ENCODE results near the gene TMEM86A.
A peak's percentile ranks its signal among the peaks of the same experiment; 100 is the strongest.

The TMEM86A gene

GRCh38 chr11:18726040-18726439 is 27.5 kb downstream of the TMEM86A start, which contains the start of gene IGSF22:
TSS of gene IGSF22 (minus strand) at chr11:18726188. CDS start at chr11:18724236, 1,952 bp downstream.
- H3K4me3 ChIP-seq (ENCODE audit: low read depth, low read length) = no peak within 1 kb of the TSS
- no peak for DNase-seq (ENCODE audit: low read depth)
- TF ChIP-seq CTCF (IDR thresholded peaks at IDR 0.05; ENCODE audit: control insufficient read depth, extremely low read depth, insufficient read depth) = no peak

GRCh38 chr11:18727479-18728236 is 29.1 kb downstream of the TMEM86A start:
- peak; percentile 80 for TF ChIP-seq CTCF (IDR thresholded peaks at IDR 0.05; ENCODE audit: control insufficient read depth, extremely low read depth, insufficient read depth)
- no peak overlapping the region for H3K4me3 ChIP-seq (ENCODE audit: low read depth, low read length)
- DNase-seq (ENCODE audit: low read depth) = no peak

GRCh38 chr11:18728658-18729057 is 30.1 kb downstream of the TMEM86A start:
- no peak for TF ChIP-seq CTCF (IDR thresholded peaks at IDR 0.05; ENCODE audit: control insufficient read depth, extremely low read depth, insufficient read depth)
- no peak overlapping the region for H3K4me3 ChIP-seq (ENCODE audit: low read depth, low read length)
- no peak for DNase-seq (ENCODE audit: low read depth)

DNA sequence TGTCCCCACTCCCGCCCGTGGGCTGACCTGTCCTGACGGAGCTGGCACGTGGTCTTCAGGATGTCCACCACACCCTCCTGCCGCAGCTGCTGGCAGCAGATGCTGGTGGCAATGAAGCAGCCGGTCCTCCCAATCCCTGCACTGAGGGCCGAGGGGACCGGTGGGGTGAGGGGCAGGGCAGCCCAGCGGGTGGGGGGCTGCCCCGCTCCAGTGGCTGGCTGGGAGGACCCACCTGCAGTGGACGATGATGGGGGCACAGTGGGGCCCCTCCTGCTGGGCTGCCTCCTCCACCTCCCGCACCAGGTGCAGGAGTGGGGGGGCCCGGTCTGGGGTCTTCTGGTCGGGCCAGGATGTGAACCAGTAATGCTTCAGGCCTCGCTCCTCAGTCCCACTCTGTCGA is 30.8 kb downstream of the TMEM86A start:
- no peak for DNase-seq (ENCODE audit: low read depth)
- no peak overlapping the region for H3K4me3 ChIP-seq (ENCODE audit: low read depth, low read length)
- TF ChIP-seq CTCF (IDR thresholded peaks at IDR 0.05; ENCODE audit: control insufficient read depth, extremely low read depth, insufficient read depth) = no peak

DNA sequence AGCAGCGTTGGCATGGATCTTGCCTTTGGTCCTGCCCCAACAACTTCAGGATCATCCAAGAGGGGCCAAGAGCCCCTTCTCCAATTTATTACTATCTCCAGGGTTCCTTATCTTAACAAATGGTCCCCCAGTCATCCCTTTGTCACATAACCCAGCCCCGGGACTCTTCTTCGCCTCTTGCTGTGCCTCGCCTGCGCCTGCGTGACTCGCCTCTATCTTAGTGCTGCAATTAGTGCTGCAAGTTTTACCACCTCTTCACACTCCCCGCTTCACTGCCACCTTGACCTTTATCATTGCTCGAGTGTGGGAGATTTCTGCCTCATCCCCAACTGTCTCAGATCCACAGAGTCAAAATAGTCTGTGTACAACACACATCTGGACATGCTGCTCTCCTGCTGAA is 31.4 kb downstream of the TMEM86A start:
- TF ChIP-seq CTCF (IDR thresholded peaks at IDR 0.05; ENCODE audit: control insufficient read depth, extremely low read depth, insufficient read depth) = no peak
- DNase-seq (ENCODE audit: low read depth) = no peak

DNA sequence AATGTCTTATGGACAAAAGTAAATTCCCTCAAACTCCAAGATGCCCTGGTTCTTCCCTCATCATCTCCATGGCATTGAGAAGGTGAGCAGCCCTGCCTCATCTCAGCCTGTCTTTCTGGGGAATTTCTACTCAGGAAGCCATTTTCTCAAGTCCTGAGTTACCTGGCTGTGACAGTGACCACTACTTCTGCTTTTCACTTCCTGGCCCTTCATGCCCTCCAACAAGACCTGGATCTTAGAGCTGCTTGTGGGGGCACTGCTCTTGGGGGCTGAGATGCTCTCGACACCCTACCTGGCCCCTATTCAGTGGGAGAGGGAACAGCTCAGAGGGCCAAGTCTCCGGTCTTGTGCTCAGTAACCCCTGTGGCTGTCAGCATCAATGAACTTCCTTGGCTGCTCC is 32.9 kb downstream of the TMEM86A start:
- DNase-seq (ENCODE audit: low read depth) = no peak
- H3K4me3 ChIP-seq (ENCODE audit: low read depth, low read length) = no peak overlapping the region
- no peak for TF ChIP-seq CTCF (IDR thresholded peaks at IDR 0.05; ENCODE audit: control insufficient read depth, extremely low read depth, insufficient read depth)

More for the DNA sequence above, 31.4 kb downstream of the TMEM86A start:
- no peak overlapping the region for H3K4me3 ChIP-seq (ENCODE audit: low read depth, low read length)

All from LNCaP clone FGC (cell line).